T-helper 17 cell (primary cell): Measurements from ENCODE around the gene ANKRD7. TPM values are rescaled to one million over a fixed set of nuclear protein-coding genes. Genes with fewer than 3 reads are reported as not detected.
"Not testable (repeated sequence)": the region's sequence is repeated elsewhere in the genome, so short reads cannot be mapped to it uniquely, and the experiment has no call there.

Experiments used
- ATAC-seq: fragments of 150-1000 bp; cut with Tn5 transposase; 2 replicates; pipeline ENCODE4 v1.10.0; 2021; ENCODE audit warnings: mild to moderate bottlenecking, moderate library complexity
- DNase-seq, 3 donors: peaks; one replicate each; pipeline versions ENCODE4 v3.0.0 to v3.0.0-alpha.2; 2020 to 2021
- H3K9me3 ChIP-seq: one replicate; pipeline ENCODE4 v1.7.0; 2013; ENCODE audit warnings: low read length, mild to moderate bottlenecking; ENCODE audit not compliant: control insufficient read depth, poor library complexity, severe bottlenecking
- H3K27ac Mint-ChIP-seq: one replicate; pipeline ENCODE4 v1.8.0; 2022; ENCODE audit warnings: mild to moderate bottlenecking, moderate library complexity, mixed read lengths
- H3K27me3 Mint-ChIP-seq: one replicate; pipeline ENCODE4 v1.8.0; 2022; ENCODE audit warnings: mixed read lengths
- H3K36me3 Mint-ChIP-seq: one replicate; pipeline ENCODE4 v1.8.0; 2022; ENCODE audit warnings: low read depth, mixed read lengths
- H3K4me1 Mint-ChIP-seq: one replicate; pipeline ENCODE4 v1.8.0; 2022; ENCODE audit warnings: mild to moderate bottlenecking, mixed read lengths
- H3K4me3 Mint-ChIP-seq: one replicate; pipeline ENCODE4 v1.8.0; 2022; ENCODE audit warnings: mild to moderate bottlenecking, moderate library complexity, mixed read lengths
- total RNA-seq, 4 donors: library from RNA in 2 of 4; stranded (reverse) in 2 of 4; gene quantifications; one replicate each; pipeline ENCODE4 v1.2.3 and lab custom pipeline; 2022 to 2026

ANKRD7 gene
- total RNA-seq, 2 donors from 2014 or later = 0.47 TPM; not detected in 1

- DNase-seq (peak; percentile 28 to 38 (median 34)), ATAC-seq (peak; percentile 87)
- H3K9me3 ChIP-seq = no peaks in the 10 kb centered on the region
- Mint-ChIP-seq H3K36me3 (peaks cover 3% of the 10 kb centered on the region), H3K4me1 (peaks cover 11% of the 10 kb centered on the region), H3K4me3 (peak overlapping the region; percentile 93), H3K27me3 (peaks cover 37% of the 10 kb centered on the region), H3K27ac (peak overlapping the region; percentile 92)
These were observed 10.3 kb upstream of the ANKRD7 start for GRCh38 chr7:118214051-118214832.

DNA sequence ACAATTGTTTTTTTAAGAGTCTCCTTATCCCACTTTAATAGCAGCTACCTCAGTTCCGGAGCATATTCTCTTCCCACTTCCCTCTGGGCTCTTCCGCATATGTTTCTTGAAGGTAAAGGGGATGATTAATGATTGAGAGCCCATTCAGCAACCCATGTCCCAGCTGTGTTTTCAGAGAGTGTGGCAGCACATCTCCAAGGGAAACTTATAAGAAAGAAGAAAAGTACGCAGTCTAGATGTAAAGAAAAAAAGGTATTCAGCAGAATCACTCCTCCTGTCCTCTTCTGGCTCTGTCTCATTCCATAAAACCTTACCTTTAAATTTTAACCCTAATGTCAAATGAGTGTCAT is 9.7 kb upstream of the ANKRD7 start:
- Mint-ChIP-seq H3K36me3 (peaks cover 3% of the 10 kb centered on the region), H3K4me1 (peaks cover 11% of the 10 kb centered on the region), H3K27me3 (peaks cover 38% of the 10 kb centered on the region), H3K4me3 (peak overlapping the region; percentile 93), H3K27ac (peak overlapping the region; percentile 92)
- H3K9me3 ChIP-seq = no peaks in the 10 kb centered on the region
- peak; percentile 21 for ATAC-seq
- DNase-seq = no peak

- no peaks in the 10 kb centered on the region for H3K9me3 ChIP-seq
- Mint-ChIP-seq H3K4me3 (no peak overlapping the region), H3K27ac (no peak overlapping the region), H3K27me3 (peaks cover 33% of the 10 kb centered on the region), H3K36me3 (peaks cover 3% of the 10 kb centered on the region), H3K4me1 (peaks cover 11% of the 10 kb centered on the region)
- ATAC-seq = no peak
- DNase-seq = no peak
These were observed 7.3 kb upstream of the ANKRD7 start for GRCh38 chr7:118217210-118217619.

DNA sequence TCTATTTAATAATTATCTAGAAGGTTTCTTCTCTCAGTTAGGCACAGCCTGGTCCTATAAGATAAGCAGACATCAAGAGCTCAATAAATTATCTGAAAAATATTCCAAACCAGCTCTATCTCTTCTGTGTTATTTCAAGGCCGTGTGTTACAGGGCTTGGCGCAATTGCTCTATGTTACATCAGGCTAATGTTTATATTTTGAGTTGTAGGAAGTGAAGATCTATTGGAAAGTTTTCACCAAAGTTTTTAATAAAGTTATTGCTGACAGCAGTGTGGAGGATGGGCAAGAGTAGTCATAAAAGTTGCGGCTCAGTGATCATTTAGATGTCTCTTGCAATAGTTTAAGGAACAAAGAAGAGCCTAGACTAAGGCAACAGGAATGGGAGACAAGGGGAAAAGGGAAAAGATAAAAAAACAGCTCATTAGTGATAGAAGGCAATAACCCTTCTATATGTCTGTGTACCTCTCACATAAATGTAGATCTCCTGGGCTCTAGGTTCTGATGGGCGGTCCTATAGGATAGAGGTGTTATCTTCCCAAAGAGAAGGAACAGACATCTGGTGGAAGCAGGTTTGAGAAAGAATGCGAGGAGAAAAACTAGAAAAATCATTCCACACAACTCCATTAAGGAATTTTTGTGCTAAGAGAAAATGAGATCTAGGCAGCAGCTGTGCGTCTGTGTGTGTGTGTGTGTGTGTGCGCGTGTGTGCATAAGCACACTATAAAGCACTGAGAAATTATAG is 5.9 kb upstream of the ANKRD7 start:
- H3K27me3 Mint-ChIP-seq = peaks cover 25% of the 10 kb centered on the region
- H3K4me3 Mint-ChIP-seq = no peak overlapping the region
- H3K36me3 Mint-ChIP-seq = peaks cover 3% of the 10 kb centered on the region
- ATAC-seq (no peak), DNase-seq (no peak)
- no peak overlapping the region for H3K27ac Mint-ChIP-seq
- no peaks in the 10 kb centered on the region for H3K9me3 ChIP-seq
- H3K4me1 Mint-ChIP-seq = peaks cover 11% of the 10 kb centered on the region

- Mint-ChIP-seq H3K36me3 (peaks cover 3% of the 10 kb centered on the region), H3K27ac (no peak overlapping the region), H3K27me3 (peaks cover 21% of the 10 kb centered on the region), H3K4me1 (peaks cover 8% of the 10 kb centered on the region), H3K4me3 (no peak overlapping the region)
- ATAC-seq = no peak
- no peaks in the 10 kb centered on the region for H3K9me3 ChIP-seq
- no peak for DNase-seq
These were observed 5.4 kb upstream of the ANKRD7 start for GRCh38 chr7:118219157-118219512.

GRCh38 chr7:118220583-118220982 is 3.9 kb upstream of the ANKRD7 start:
- Mint-ChIP-seq H3K27me3 (peaks cover 11% of the 10 kb centered on the region), H3K36me3 (no peaks in the 10 kb centered on the region), H3K4me3 (no peak overlapping the region), H3K27ac (no peak overlapping the region), H3K4me1 (no peaks in the 10 kb centered on the region)
- DNase-seq (no peak), ATAC-seq (no peak)
- H3K9me3 ChIP-seq = no peaks in the 10 kb centered on the region

GRCh38 chr7:118222591-118222990 is 1.9 kb upstream of the ANKRD7 start:
- no peak for DNase-seq
- no peak overlapping the region for H3K4me3 Mint-ChIP-seq
- ATAC-seq = no peak
- no peak overlapping the region for H3K27ac Mint-ChIP-seq
- H3K27me3 Mint-ChIP-seq = peaks cover 18% of the 10 kb centered on the region
- H3K9me3 ChIP-seq = no peaks in the 10 kb centered on the region
- no peaks in the 10 kb centered on the region for H3K4me1 Mint-ChIP-seq
- H3K36me3 Mint-ChIP-seq = no peaks in the 10 kb centered on the region

DNA sequence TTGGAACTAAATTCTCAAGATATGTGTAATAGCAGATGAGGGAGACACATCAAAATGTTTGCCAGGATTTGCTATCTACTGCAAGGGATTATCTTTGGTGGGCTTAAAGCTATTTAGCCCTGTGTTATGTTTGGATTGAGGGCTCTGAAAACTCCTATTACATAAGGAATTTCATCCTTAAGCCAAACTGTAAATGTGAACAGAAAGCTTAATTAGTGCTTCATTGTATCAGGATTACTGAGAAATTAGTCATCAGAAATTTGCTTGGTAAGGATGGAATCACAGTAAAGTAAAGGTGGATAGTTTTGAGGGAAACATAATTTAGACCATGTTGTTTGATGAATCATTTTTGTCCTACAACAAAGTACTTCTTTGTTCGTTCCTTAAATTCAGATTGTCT is 8.3 kb downstream of the ANKRD7 start:
- Mint-ChIP-seq H3K4me1 (peaks cover 3% of the 10 kb centered on the region), H3K36me3 (no peaks in the 10 kb centered on the region), H3K27ac (no peak overlapping the region), H3K27me3 (no peaks in the 10 kb centered on the region), H3K4me3 (no peak overlapping the region)
- no peaks in the 10 kb centered on the region for H3K9me3 ChIP-seq
- DNase-seq (no peak), ATAC-seq (no peak)

DNA sequence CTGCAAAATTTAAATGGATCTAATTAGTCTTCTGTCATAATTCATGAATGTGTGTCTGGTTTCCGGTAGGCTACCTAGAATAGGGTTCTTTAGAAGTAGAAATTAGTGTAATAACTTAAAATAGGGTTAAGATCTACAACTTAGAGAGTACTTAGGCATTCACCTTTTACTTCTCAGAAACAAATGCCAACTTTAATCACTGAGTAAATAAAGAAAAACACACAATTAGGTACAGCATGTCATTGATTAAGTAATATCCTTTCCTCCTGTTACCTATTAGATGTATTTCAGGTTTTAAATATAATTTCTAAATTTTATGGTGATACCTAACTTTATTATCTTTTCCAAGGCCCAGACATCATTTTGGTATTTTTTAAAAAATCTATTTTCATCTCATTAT is 9.3 kb downstream of the ANKRD7 start:
- peaks cover 3% of the 10 kb centered on the region for H3K4me1 Mint-ChIP-seq
- DNase-seq (no peak), ATAC-seq (no peak)
- no peak overlapping the region for H3K27ac Mint-ChIP-seq
- H3K27me3 Mint-ChIP-seq = no peaks in the 10 kb centered on the region
- H3K36me3 Mint-ChIP-seq = no peaks in the 10 kb centered on the region
- no peak overlapping the region for H3K4me3 Mint-ChIP-seq
- H3K9me3 ChIP-seq = no peaks in the 10 kb centered on the region

- Mint-ChIP-seq H3K4me1 (no peaks in the 10 kb centered on the region), H3K27me3 (peaks cover 4% of the 10 kb centered on the region), H3K27ac (no peak overlapping the region), H3K36me3 (no peaks in the 10 kb centered on the region), H3K4me3 (no peak overlapping the region)
- ATAC-seq (no peak), DNase-seq (no peak)
- H3K9me3 ChIP-seq = no peaks in the 10 kb centered on the region
These were observed 14.5 kb downstream of the ANKRD7 start for GRCh38 chr7:118239014-118239413.

DNA sequence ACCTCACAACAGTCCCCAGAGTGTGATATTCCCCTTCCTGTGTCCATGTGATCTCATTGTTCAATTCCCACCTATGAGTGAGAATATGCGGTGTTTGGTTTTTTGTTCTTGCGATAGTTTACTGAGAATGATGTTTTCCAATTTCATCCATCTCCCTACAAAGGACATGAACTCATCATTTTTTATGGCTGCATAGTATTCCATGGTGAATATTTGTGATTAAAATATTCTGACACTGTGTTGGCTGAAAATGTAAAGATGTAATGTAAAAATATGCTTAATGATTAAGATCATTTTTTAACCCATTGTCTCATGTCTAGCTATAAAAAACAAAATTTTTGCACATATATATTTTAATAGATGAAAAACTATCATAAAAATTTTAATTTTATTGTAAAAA is 15.8 kb downstream of the ANKRD7 start:
- DNase-seq, H3K4me3 Mint-ChIP-seq, H3K27me3 Mint-ChIP-seq, H3K36me3 Mint-ChIP-seq, ATAC-seq, H3K4me1 Mint-ChIP-seq, H3K9me3 ChIP-seq, H3K27ac Mint-ChIP-seq: not testable (repeated sequence)

DNA sequence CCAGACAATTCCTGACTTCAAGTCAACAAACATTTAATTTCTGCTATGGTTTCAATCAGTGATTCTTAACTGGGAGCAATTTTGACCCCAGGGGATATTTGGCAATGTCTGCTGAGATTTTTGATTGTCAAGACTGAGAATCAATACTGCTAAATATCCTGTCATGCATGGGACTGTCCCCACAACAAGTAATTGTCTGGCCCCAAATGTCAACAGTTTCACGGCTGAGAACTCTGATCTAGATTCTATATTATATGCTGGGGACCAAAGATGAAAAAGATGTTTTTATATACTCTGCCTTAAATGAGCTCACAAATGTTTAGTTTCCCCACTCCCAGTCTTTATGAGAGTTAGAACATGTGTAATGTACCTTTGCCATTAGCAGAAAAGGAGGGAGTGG is 19.2 kb downstream of the ANKRD7 start:
- no peaks in the 10 kb centered on the region for H3K4me1 Mint-ChIP-seq
- H3K4me3 Mint-ChIP-seq = no peak overlapping the region
- no peaks in the 10 kb centered on the region for H3K36me3 Mint-ChIP-seq
- H3K27me3 Mint-ChIP-seq = peaks cover 4% of the 10 kb centered on the region
- H3K9me3 ChIP-seq = no peaks in the 10 kb centered on the region
- H3K27ac Mint-ChIP-seq = no peak overlapping the region
- ATAC-seq (no peak), DNase-seq (no peak)

DNA sequence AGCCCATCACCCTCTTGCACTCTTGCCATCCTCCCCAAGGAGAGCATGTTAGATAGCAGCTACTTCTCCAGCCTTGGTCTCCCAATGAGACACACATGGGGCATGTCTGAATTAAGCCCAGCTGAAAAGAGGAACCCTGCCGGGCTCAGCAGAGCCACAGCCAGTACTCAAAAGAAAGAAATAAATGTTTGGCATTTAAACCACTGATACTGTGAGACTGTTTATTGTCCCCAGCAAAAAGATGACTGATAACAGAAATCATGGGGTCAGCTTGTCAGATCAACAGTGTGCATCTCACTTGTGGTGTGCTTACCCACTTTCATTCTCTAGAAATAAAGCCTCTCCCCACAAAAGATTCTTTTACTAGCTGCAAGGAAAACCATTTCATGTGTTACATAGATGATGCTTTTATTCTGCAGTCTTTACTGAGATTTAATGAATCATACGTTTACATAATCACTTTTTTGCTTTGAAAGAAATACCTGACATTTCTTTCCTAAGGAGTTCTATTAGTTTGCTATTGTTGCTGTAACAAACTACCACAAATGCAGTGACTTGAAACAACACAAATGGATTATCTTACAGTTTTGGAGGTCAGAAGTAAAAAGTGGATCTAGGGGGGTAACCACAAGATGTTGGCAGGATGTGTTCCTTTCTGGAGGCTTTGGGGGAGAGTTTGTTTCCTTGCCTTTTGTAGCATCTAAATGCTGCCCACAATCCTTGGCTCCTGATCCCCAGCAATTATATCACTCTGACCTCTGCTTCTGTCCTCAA is 20.9 kb downstream of the ANKRD7 start:
- no peak overlapping the region for H3K27ac Mint-ChIP-seq
- ATAC-seq = no peak
- no peaks in the 10 kb centered on the region for H3K9me3 ChIP-seq
- peaks cover 4% of the 10 kb centered on the region for H3K27me3 Mint-ChIP-seq
- no peak for DNase-seq
- no peaks in the 10 kb centered on the region for H3K4me1 Mint-ChIP-seq
- H3K4me3 Mint-ChIP-seq = no peak overlapping the region
- H3K36me3 Mint-ChIP-seq = no peaks in the 10 kb centered on the region
